Measurements from ENCODE around the gene PTPRZ1. TPM values are rescaled to one million over a fixed set of nuclear protein-coding genes. Genes with fewer than 3 reads are reported as not detected.

PTPRZ1 gene
- total RNA-seq, 1 experiment from 2014 or later = 105 TPM

DNA sequence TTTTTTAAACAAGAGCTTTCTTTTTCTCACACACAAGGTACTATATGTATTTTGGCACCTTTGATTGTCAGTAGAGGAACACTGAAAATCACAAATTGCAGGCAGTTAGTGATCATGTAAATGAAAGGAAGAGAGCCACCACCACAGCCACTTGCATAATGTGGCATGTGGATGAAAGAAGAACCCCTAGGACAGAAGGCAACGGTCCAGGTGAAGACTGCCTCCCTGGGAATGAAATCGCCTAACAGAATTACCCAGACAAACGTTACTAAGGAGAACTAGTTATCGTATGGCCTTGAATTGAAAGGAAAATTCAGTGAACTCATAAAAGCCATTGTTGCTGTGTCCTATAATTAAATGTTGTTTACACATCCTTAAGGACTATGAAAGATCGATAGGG is 41.2 kb upstream of the PTPRZ1 start:
- TF ChIP-seq, protein P1, sequence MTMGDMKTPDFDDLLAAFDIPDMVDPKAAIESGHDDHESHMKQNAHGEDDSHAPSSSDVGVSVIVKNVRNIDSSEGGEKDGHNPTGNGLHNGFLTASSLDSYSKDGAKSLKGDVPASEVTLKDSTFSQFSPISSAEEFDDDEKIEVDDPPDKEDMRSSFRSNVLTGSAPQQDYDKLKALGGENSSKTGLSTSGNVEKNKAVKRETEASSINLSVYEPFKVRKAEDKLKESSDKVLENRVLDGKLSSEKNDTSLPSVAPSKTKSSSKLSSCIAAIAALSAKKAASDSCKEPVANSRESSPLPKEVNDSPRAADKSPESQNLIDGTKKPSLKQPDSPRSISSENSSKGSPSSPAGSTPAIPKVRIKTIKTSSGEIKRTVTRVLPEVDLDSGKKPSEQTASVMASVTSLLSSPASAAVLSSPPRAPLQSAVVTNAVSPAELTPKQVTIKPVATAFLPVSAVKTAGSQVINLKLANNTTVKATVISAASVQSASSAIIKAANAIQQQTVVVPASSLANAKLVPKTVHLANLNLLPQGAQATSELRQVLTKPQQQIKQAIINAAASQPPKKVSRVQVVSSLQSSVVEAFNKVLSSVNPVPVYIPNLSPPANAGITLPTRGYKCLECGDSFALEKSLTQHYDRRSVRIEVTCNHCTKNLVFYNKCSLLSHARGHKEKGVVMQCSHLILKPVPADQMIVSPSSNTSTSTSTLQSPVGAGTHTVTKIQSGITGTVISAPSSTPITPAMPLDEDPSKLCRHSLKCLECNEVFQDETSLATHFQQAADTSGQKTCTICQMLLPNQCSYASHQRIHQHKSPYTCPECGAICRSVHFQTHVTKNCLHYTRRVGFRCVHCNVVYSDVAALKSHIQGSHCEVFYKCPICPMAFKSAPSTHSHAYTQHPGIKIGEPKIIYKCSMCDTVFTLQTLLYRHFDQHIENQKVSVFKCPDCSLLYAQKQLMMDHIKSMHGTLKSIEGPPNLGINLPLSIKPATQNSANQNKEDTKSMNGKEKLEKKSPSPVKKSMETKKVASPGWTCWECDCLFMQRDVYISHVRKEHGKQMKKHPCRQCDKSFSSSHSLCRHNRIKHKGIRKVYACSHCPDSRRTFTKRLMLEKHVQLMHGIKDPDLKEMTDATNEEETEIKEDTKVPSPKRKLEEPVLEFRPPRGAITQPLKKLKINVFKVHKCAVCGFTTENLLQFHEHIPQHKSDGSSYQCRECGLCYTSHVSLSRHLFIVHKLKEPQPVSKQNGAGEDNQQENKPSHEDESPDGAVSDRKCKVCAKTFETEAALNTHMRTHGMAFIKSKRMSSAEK (CRISPR knock-in tag; IDR thresholded peaks at IDR 0.05; ENCODE audit: borderline replicate concordance) = no peak
- no peak for TF ChIP-seq SMAD3 (CRISPR knock-in tag; IDR thresholded peaks at IDR 0.05; ENCODE audit: borderline replicate concordance)
- TF ChIP-seq ZNF416 (CRISPR knock-in tag; IDR thresholded peaks at IDR 0.05) = no peak
- no peak for TF ChIP-seq SOX15 (CRISPR knock-in tag; IDR thresholded peaks at IDR 0.05)
- no peak for TF ChIP-seq CDX4 (CRISPR knock-in tag; IDR thresholded peaks at IDR 0.05; ENCODE audit: borderline replicate concordance)
- no peak for TF ChIP-seq FOXJ3 (CRISPR knock-in tag; IDR thresholded peaks at IDR 0.05; ENCODE audit: borderline replicate concordance)
- no peak for TF ChIP-seq HMGXB4 (CRISPR knock-in tag; IDR thresholded peaks at IDR 0.05)
- no peak for TF ChIP-seq MAX (CRISPR knock-in tag; IDR thresholded peaks at IDR 0.05)
- TF ChIP-seq SP1 (CRISPR knock-in tag; conservative IDR thresholded peaks at IDR 0.05) = no peak
- no peak for TF ChIP-seq GABPB1 (CRISPR knock-in tag; IDR thresholded peaks at IDR 0.05)
- TF ChIP-seq ESRRA (CRISPR knock-in tag; IDR thresholded peaks at IDR 0.05; ENCODE audit: borderline replicate concordance) = no peak
- TF ChIP-seq GTF2I (CRISPR knock-in tag; conservative IDR thresholded peaks at IDR 0.05) = no peak
- TF ChIP-seq, protein P2, sequence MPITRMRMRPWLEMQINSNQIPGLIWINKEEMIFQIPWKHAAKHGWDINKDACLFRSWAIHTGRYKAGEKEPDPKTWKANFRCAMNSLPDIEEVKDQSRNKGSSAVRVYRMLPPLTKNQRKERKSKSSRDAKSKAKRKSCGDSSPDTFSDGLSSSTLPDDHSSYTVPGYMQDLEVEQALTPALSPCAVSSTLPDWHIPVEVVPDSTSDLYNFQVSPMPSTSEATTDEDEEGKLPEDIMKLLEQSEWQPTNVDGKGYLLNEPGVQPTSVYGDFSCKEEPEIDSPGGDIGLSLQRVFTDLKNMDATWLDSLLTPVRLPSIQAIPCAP (CRISPR knock-in tag; IDR thresholded peaks at IDR 0.05) = no peak
- TF ChIP-seq ELF4 (CRISPR knock-in tag; IDR thresholded peaks at IDR 0.05; ENCODE audit: low read depth) = no peak
- Mint-ChIP-seq H3K4me3 (no peak overlapping the region), H3K36me3 (no peaks in the 10 kb centered on the region), H3K27ac (no peak overlapping the region), H3K9me3 (no peaks in the 10 kb centered on the region), H3K27me3 (ENCODE audit: low read depth) (no peaks in the 10 kb centered on the region; the same call in 1 of the 2 replicates), H3K4me1 (peaks cover 13% of the 10 kb centered on the region)
- ATAC-seq (no peak), DNase-seq (ENCODE audit: low spot score) (no peak)
- CTCF ChIA-PET = no interaction called here
- POLR2A ChIA-PET = no interaction called here

- no peak for DNase-seq (ENCODE audit: low spot score)
- Mint-ChIP-seq H3K4me1 (peaks cover 16% of the 10 kb centered on the region), H3K27me3 (ENCODE audit: low read depth) (no peaks in the 10 kb centered on the region; the same call in 1 of the 2 replicates), H3K9me3 (no peaks in the 10 kb centered on the region), H3K27ac (peak overlapping the region; percentile 57; the same call in 1 of the 2 replicates), H3K4me3 (no peak overlapping the region), H3K36me3 (no peaks in the 10 kb centered on the region)
- CTCF ChIA-PET = interaction anchor here (0.5 kb wide), 1 partner anchor 161 kb away, joined by 3 read pairs; no protein-coding TSS in a partner anchor
- POLR2A ChIA-PET = no interaction called here
- no peak for ATAC-seq
- TF ChIP-seq ZNF263 (CRISPR knock-in tag; IDR thresholded peaks at IDR 0.05; ENCODE audit: low read depth) = no peak
- no peak for TF ChIP-seq E2F1 (CRISPR knock-in tag; IDR thresholded peaks at IDR 0.05)
- no peak for TF ChIP-seq AR (CRISPR knock-in tag; IDR thresholded peaks at IDR 0.05)
- TF ChIP-seq, protein P3, sequence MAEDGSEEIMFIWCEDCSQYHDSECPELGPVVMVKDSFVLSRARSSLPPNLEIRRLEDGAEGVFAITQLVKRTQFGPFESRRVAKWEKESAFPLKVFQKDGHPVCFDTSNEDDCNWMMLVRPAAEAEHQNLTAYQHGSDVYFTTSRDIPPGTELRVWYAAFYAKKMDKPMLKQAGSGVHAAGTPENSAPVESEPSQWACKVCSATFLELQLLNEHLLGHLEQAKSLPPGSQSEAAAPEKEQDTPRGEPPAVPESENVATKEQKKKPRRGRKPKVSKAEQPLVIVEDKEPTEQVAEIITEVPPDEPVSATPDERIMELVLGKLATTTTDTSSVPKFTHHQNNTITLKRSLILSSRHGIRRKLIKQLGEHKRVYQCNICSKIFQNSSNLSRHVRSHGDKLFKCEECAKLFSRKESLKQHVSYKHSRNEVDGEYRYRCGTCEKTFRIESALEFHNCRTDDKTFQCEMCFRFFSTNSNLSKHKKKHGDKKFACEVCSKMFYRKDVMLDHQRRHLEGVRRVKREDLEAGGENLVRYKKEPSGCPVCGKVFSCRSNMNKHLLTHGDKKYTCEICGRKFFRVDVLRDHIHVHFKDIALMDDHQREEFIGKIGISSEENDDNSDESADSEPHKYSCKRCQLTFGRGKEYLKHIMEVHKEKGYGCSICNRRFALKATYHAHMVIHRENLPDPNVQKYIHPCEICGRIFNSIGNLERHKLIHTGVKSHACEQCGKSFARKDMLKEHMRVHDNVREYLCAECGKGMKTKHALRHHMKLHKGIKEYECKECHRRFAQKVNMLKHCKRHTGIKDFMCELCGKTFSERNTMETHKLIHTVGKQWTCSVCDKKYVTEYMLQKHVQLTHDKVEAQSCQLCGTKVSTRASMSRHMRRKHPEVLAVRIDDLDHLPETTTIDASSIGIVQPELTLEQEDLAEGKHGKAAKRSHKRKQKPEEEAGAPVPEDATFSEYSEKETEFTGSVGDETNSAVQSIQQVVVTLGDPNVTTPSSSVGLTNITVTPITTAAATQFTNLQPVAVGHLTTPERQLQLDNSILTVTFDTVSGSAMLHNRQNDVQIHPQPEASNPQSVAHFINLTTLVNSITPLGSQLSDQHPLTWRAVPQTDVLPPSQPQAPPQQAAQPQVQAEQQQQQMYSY (CRISPR knock-in tag; IDR thresholded peaks at IDR 0.05) = no peak
- no peak for TF ChIP-seq PRRX2 (CRISPR knock-in tag; IDR thresholded peaks at IDR 0.05)
- TF ChIP-seq NFYB (CRISPR knock-in tag; conservative IDR thresholded peaks at IDR 0.05; ENCODE audit: low read depth) = no peak
- TF ChIP-seq ZNF219 (CRISPR knock-in tag; IDR thresholded peaks at IDR 0.05; ENCODE audit: borderline replicate concordance) = no peak
Observed at GRCh38 chr7:121832347-121832746, 40.6 kb upstream of the PTPRZ1 start.

Data from WTC11 (cell line).